PC-3 (cell line): ENCODE measurements around the gene TMEM132D.

Experiments
- CTCF ChIP-seq: fragments of 300-600 bp; sonication (generic); conservative IDR thresholded peaks from 2 replicates; pipeline ENCODE4 v1.5.1; 2017; ENCODE audit warnings: antibody characterized with exemption, low read depth, mild to moderate bottlenecking, low read length
- EZH2phosphoT487 ChIP-seq: fragments of 300-600 bp; sonication (generic); IDR thresholded peaks from 2 replicates; pipeline ENCODE4 v1.6.1; 2018; ENCODE audit warnings: mild to moderate bottlenecking, antibody characterized with exemption, low read length, borderline replicate concordance

GRCh38 chr12:129561304-129561703 lies 342.5 kb downstream of the TMEM132D start:
- TF ChIP-seq CTCF = no peak
- no peak for TF ChIP-seq EZH2phosphoT487
